IMR-90 (cell line): ENCODE measurements around the gene YPEL2. TPM values are rescaled to one million over a fixed set of nuclear protein-coding genes. Genes with fewer than 3 reads are reported as not detected.

ENCODE experiments used
- CTCF ChIP-seq: conservative IDR thresholded peaks from 2 replicates; pipeline ENCODE4 v1.5.1; 2012; ENCODE audit warnings: mild to moderate bottlenecking, low read depth, low read length, improper control_type of control experiment
- polyA plus RNA-seq, 3 experiments: library from polyadenylated mRNA; depleted of rRNA; stranded (reverse); fragments of >200 nt; gene quantifications; 2 replicates each; pipeline ENCODE4 v1.2.3, GENCODE V29; 2012; ENCODE audit warnings: low replicate concordance in 1 of 3
- total RNA-seq: library from RNA; depleted of rRNA; stranded (reverse); fragments of >200 nt; gene quantifications from 2 replicates; pipeline ENCODE4 v1.2.3, GENCODE V29; 2012

Gene YPEL2
- total and polyA plus RNA-seq, 2 of the 4 experiments (the other 2 are of a cell fraction): 2.3 to 3.4 TPM

- no peak for TF ChIP-seq CTCF
Measured at GRCh38 chr17:59330053-59330942, 1.2 kb upstream of the YPEL2 start (continued).
